Motor neuron (in vitro differentiated cells): ENCODE data around the gene DSCAML1. TPM values are rescaled to one million over a fixed set of nuclear protein-coding genes. Genes with fewer than 3 reads are reported as not detected.

Experiments used
- ATAC-seq, 8 experiments: fragments of 200-7000 bp; cut with Tn5 transposase; replicated peaks in 6 of 8; 2 replicates each; pipeline ENCODE4 v1.8.0; 2021; ENCODE audit warnings: mild to moderate bottlenecking in 8 of 8, moderate library complexity in 8 of 8
- H3K27ac ChIP-seq, 2 donors: fragments of 250-450 bp; sonication (Bioruptor Pico); 2 replicates each; pipeline ENCODE4 v1.9.0; 2021; ENCODE audit warnings: antibody characterized with exemption in 2 of 2, mild to moderate bottlenecking in 2 of 2, moderate library complexity in 1 of 2
- H3K4me1 ChIP-seq, 2 donors: fragments of 250-450 bp; sonication (Bioruptor Pico); replicated peaks in 1 of 2; 2 replicates each; pipeline ENCODE4 v1.6.1; 2021; ENCODE audit warnings: antibody characterized with exemption in 2 of 2, mild to moderate bottlenecking in 2 of 2, moderate library complexity in 1 of 2
- H3K4me3 ChIP-seq, 5 donors: fragments of 250-450 bp; sonication (Bioruptor Pico); 2 replicates each; pipeline ENCODE4 v1.9.0; 2021; ENCODE audit warnings: antibody characterized with exemption in 5 of 5, mild to moderate bottlenecking in 5 of 5, moderate library complexity in 4 of 5
- WGBS, 10 experiments: fragments of 450-650 bp; shearing (Covaris generic); methylation state at CpG; one replicate each; pipeline ENCODE4 v1.0.0; 2022; 5-methylcytosine and 5-hydroxymethylcytosine counted together
- in situ Hi-C, 9 experiments: fragments of 400-800 bp; cut with MboI; loops; one replicate each; pipeline ENCODE4 v1.15.0; 2021; ENCODE audit warnings: low sequenced_read_pairs in 9 of 9, low pct_unique_long_range_greater_than_20kb in 2 of 9; ENCODE audit not compliant: unreplicated experiment in 9 of 9
- total RNA-seq, 8 experiments: library from RNA; unstranded; fragments of 300-600 nt; gene quantifications; 2 replicates each; pipeline versions ENCODE4 v1.2.3 to v1.2.4, GENCODE V29; 2022

DSCAML1 gene
- total RNA-seq, 8 experiments from 2014 or later = 0.08 to 0.71 (median 0.42) TPM; not detected in 2

- H3K27ac ChIP-seq = peak overlapping the region; percentile 62 to 63
- ATAC-seq = peak in 5 of 8 experiments; percentile 76 to 86 (median 84)
- in situ Hi-C loops = no loop called here
- WGBS, 10 experiments = 20 to 100% (median 60%) methylated on average over 1 to 7 of the region's 12 CpGs; no CpG with 5 or more reads in 5 of the 10 experiments
- no peak overlapping the region for H3K4me3 ChIP-seq
- H3K4me1 ChIP-seq = peaks cover 32 to 34% of the 10 kb centered on the region in 2 donors
Observed at GRCh38 chr11:117528097-117528721, 268.8 kb downstream of the DSCAML1 start.

GRCh38 chr11:117527271-117527670 lies 269.7 kb downstream of the DSCAML1 start:
- H3K4me1 ChIP-seq = peaks cover 37 to 38% of the 10 kb centered on the region in 2 donors
- ATAC-seq = peak in 1 of 8 experiments; percentile 17
- H3K27ac ChIP-seq = no peak overlapping the region
- 40 to 100% (median 66%) methylated on average over 1 to 4 of the region's 7 CpGs; no CpG with 5 or more reads in 7 of the 10 experiments for WGBS, 10 experiments
- H3K4me3 ChIP-seq = no peak overlapping the region
- in situ Hi-C loops = no loop called here

DNA sequence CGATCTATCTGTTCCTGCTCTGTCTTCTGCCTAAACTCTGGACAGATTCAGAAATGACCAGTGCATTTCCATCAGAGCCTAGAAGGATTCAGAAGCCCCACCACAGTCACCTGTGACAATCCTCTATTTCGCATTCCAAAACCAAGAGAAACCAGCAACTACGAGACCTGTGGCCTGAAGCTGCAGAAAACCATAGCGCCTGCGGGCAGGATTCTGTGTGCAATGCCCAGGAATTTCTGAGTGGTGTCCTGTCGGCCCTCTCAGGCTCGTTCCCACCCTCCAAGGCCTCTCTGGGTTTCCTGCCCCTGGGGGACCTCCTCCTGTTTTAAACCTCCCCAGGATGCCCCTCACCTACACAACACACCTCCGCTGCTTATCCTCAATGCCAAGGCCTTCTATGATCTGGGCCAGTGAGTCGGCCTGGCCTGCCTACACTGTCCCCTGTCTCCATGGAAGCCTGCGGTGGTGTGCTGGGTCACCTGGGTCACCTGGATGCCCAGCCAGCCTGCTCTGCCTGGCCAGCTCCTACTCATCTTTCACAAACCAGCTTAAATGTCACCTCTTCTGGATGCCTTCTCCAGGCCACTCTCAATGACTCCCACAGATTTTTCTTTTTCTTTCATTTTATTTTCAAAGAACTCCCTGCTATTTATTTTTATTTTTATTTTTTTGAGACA lies 271.0 kb downstream of the DSCAML1 start:
- in situ Hi-C loops = no loop called here
- no peak for ATAC-seq
- H3K4me3 ChIP-seq = no peak overlapping the region
- H3K27ac ChIP-seq = no peak overlapping the region
- WGBS, 10 experiments = 46 to 100% (median 91%) methylated on average over 1 to 5 of the region's 10 CpGs; no CpG with 5 or more reads in 2 of the 10 experiments
- peaks cover 37 to 39% of the 10 kb centered on the region in 2 donors for H3K4me1 ChIP-seq

DNA sequence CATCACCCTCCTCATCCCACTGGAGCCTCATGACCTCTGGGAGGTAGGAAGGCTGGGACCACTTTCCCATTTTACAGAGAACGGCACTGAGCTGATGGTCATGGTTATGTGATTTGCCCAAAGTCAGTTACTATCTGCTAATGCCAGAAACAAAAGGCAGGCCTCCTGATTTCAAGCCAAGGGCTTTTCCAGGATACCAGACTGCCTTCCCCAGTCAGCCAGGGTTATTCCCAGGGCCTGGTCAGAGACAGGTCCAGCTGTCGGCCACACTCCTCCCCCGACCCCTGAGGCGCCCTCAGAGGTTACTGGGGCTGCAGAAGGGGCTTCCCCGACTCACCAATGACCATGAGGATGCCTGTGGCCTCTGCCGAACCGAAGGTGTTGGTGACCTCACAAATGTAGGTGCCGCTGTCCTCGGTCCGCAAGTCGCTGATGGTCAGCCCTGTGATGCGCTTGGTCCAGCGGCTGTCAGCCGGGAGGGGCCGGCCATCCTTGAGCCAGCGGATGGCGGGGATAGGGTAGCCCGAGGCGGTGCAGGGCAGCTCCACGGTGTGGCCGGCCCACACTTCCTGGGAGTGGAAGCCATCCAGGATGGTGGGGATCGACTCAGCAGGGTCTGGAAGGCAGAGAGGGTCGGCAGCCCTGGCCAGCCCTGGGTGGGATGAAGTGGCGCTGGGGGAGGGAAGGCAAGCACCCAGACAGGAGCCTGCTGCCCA lies 272.4 kb downstream of the DSCAML1 start:
- ATAC-seq = no peak
- 67 to 90% (median 80%) methylated on average over 1 to 5 of the region's 24 CpGs; no CpG with 5 or more reads in 7 of the 10 experiments for WGBS, 10 experiments
- Histone ChIP-seq H3K4me1 (peaks cover 31 to 37% of the 10 kb centered on the region in 2 donors), H3K27ac (no peak overlapping the region), H3K4me3 (no peak overlapping the region)
- in situ Hi-C loops = no loop called here

DNA sequence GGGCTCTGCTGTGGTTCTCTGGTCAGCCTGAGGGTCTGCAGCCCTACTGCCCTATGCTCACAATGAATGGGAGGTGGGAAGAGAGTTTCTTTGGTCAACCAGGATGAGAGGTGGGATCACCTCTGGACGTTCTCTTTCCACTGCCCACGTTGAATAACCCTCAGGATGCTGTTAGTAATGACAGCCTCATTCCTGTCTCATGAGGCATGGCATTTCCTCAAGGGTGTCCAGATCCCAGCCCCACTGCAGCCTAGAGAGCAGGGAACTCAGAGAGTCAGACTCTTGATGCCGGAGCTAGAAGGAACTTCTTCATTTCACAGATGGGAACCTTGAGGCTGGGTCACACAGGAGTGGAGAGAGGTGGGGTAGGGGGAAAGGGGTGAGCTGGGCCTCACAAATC lies 273.3 kb downstream of the DSCAML1 start:
- H3K4me1 ChIP-seq = peaks cover 34 to 39% of the 10 kb centered on the region in 2 donors
- H3K4me3 ChIP-seq = no peak overlapping the region
- ATAC-seq = no peak
- no CpG with 5 or more reads among the region's 3 CpGs for WGBS, 10 experiments
- no peak overlapping the region for H3K27ac ChIP-seq
- in situ Hi-C loops = no loop called here

- in situ Hi-C loops = no loop called here
- 40 to 100% (median 90%) methylated on average over 1 to 4 of the region's 4 CpGs; no CpG with 5 or more reads in 3 of the 10 experiments for WGBS, 10 experiments
- no peak for ATAC-seq
- Histone ChIP-seq H3K27ac (no peak overlapping the region), H3K4me1 (peaks cover 25 to 27% of the 10 kb centered on the region in 2 donors), H3K4me3 (no peak overlapping the region)
Observed at GRCh38 chr11:117521974-117522373, 275.0 kb downstream of the DSCAML1 start.

DNA sequence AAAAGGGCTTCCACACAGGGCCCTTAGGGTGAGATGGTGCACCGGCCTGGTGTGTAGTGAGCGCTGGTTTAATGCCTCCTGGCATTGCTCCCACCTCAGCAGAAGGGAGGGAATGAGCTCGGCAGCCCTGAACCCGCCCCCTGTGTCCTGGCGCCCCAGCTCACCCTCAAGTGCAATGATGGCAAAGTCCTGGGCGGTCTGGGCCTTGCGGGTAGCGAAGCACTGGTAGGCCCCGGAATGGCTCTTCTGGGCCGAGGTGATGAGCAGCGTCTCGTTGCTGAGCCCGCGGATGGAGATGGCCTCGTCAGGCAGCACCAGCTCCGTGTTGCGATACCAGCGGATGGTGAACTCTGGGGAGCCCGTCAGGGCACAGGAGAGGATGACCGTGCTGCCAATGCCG lies 276.1 kb downstream of the DSCAML1 start:
- H3K4me3 ChIP-seq = no peak overlapping the region
- H3K4me1 ChIP-seq = peaks cover 25 to 27% of the 10 kb centered on the region in 2 donors
- in situ Hi-C loops = no loop called here
- ATAC-seq = no peak
- 47 to 100% (median 90%) methylated on average over 2 to 6 of the region's 21 CpGs; no CpG with 5 or more reads in 5 of the 10 experiments for WGBS, 10 experiments
- no peak overlapping the region for H3K27ac ChIP-seq

- in situ Hi-C loops = no loop called here
- Histone ChIP-seq H3K4me1 (peaks cover 25 to 27% of the 10 kb centered on the region in 2 donors), H3K27ac (no peak overlapping the region), H3K4me3 (no peak overlapping the region)
- WGBS, 10 experiments = 0 to 100% (median 87%) methylated on average over 1 to 3 of the region's 3 CpGs; no CpG with 5 or more reads in 4 of the 10 experiments
- ATAC-seq = no peak
Observed at GRCh38 chr11:117520201-117520600, 276.8 kb downstream of the DSCAML1 start.

DNA sequence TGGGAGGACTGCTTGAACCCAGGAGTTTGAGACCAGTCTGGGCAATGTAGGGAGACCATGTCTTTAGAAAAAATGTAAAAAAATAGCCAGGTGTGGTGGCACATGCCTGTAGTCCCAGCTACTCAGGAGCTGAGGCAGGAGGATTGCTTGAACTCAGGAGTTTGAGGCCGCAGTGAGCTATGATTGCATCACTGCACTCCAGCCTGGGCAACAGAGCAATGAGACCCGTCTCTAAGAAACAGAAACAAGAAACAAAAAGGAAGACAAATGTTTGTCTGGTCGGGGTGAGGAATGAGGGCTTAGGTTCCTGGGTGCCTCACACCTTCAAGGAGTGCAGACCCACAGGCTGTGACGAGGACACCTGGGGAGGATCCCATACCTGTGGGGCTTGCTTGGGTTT lies 277.4 kb downstream of the DSCAML1 start:
- H3K4me3 ChIP-seq = no peak overlapping the region
- ATAC-seq = peak in 5 of 8 experiments; percentile 20 to 74 (median 62)
- peaks cover 25 to 27% of the 10 kb centered on the region in 2 donors for H3K4me1 ChIP-seq
- in situ Hi-C loops = no loop called here
- WGBS, 10 experiments = 0 to 83% (median 41%) methylated on average over 1 to 4 of the region's 4 CpGs; no CpG with 5 or more reads in 3 of the 10 experiments
- H3K27ac ChIP-seq = no peak overlapping the region

DNA sequence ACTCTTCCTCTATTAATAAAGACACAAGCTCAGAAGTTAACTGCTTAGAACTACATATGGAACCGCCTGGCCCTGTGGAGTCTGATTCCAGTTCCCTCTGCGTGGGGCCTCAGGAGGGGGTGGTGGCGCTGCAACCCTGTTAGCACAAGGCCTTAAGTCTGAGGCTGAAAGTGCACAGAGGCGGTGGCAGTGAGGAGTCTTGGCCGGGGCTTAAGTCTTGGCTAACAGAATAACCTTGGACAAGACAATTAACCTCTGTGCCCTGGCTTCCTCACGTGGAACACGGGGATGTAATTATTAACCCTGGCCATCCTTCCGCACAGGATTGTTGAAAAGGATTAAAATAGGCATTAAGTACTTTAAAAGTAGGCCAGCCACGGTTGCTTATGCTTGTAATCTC lies 277.8 kb downstream of the DSCAML1 start:
- H3K4me1 ChIP-seq = peaks cover 25 to 27% of the 10 kb centered on the region in 2 donors
- no peak overlapping the region for H3K27ac ChIP-seq
- in situ Hi-C loops = no loop called here
- peak in 7 of 8 experiments; percentile 51 to 82 (median 79) for ATAC-seq
- WGBS, 10 experiments = 21 to 54% (median 39%) methylated on average over 5 to 7 of the region's 9 CpGs; no CpG with 5 or more reads in 3 of the 10 experiments
- no peak overlapping the region for H3K4me3 ChIP-seq

DNA sequence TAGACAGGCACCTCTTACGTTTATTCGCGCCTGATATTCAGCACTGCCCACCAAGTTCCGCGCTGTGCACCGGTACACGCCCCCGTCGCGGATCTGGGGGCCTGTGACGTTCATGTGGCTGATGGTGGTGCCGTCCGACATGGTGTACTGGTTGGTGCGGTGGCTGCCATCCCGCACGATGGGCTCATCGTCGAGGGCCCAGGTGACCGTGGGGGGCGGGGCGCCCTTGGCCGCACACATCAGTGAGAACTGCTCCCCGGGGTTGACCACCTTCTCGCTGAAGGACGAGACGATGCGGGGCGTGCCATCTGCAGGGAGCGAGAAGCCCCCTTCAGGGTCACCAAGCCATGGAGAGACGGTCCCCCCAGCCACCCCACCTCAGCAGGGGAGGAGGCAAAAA lies 278.6 kb downstream of the DSCAML1 start:
- 94 to 98% (median 97%) methylated on average over 3 to 9 of the region's 30 CpGs; no CpG with 5 or more reads in 7 of the 10 experiments for WGBS, 10 experiments
- ATAC-seq = no peak
- Histone ChIP-seq H3K27ac (no peak overlapping the region), H3K4me3 (no peak overlapping the region), H3K4me1 (peaks cover 25 to 27% of the 10 kb centered on the region in 2 donors)
- in situ Hi-C loops = no loop called here

DNA sequence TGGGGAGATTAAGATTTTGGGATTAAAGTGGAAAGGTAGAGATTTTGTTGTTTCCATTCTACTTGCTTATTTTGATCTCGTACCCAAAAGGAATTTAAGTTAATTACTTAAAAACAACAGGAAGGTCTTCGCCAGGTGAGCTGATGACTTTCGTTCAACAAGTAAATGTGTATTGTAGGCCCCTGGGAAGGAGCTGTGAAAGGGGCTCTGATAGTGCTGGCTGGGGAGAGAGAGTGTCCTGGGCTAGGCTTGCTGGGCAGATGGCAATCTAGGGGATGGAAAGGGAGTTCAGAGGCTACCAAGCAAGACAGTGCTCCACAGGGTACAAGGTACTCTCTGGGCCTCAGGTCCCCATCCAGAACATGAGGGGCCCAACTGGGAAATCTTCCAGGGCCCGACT lies 279.9 kb downstream of the DSCAML1 start:
- 33 to 100% (median 92%) methylated on average over 1 to 3 of the region's 4 CpGs; no CpG with 5 or more reads in 4 of the 10 experiments for WGBS, 10 experiments
- H3K4me3 ChIP-seq = no peak overlapping the region
- in situ Hi-C loops = no loop called here
- no peak for ATAC-seq
- peaks cover 30 to 34% of the 10 kb centered on the region in 2 donors for H3K4me1 ChIP-seq
- H3K27ac ChIP-seq = no peak overlapping the region
